Kidney epithelial cell (primary cell): ENCODE results near the gene MRNIP. TPM values are rescaled to one million over a fixed set of nuclear protein-coding genes. Genes with fewer than 3 reads are reported as not detected.

Experiments used
- DNase-seq: peaks from one replicate; pipeline ENCODE4 v3.0.0-alpha.2; 2010; ENCODE audit warnings: low read depth
- H3K27me3 ChIP-seq: 2 replicates; pipeline ENCODE4 v1.6.0; 2011; ENCODE audit warnings: low read length; ENCODE audit not compliant: control insufficient read depth, insufficient read depth
- H3K36me3 ChIP-seq: 2 replicates; pipeline ENCODE4 v1.5.1; 2011; ENCODE audit warnings: low read length; ENCODE audit not compliant: control insufficient read depth, insufficient read depth
- H3K4me3 ChIP-seq: 2 replicates; pipeline ENCODE4 v1.5.1; 2011; ENCODE audit warnings: low read depth, mild to moderate bottlenecking, control low read depth, low read length
- CTCF ChIP-seq: IDR thresholded peaks from 2 replicates; pipeline ENCODE4 v1.5.1; 2011; ENCODE audit warnings: mild to moderate bottlenecking, moderate library complexity, low read length, control low read depth, inconsistent platforms; ENCODE audit not compliant: insufficient read depth, poor library complexity, severe bottlenecking
- total RNA-seq: library from RNA; depleted of rRNA; stranded (reverse); fragments of >200 nt; gene quantifications from 2 replicates; pipeline ENCODE4 v1.2.3, GENCODE V29; 2015

The MRNIP gene
- total RNA-seq, 1 donor from 2014 or later: 25.7 TPM

GRCh38 chr5:179869641-179870402 is 11.2 kb upstream of the MRNIP start:
- no peak for TF ChIP-seq CTCF
- H3K4me3 ChIP-seq: no peak overlapping the region
- peaks cover 2% of the 10 kb centered on the region for H3K36me3 ChIP-seq
- no peak for DNase-seq
- no peaks in the 10 kb centered on the region for H3K27me3 ChIP-seq

DNA sequence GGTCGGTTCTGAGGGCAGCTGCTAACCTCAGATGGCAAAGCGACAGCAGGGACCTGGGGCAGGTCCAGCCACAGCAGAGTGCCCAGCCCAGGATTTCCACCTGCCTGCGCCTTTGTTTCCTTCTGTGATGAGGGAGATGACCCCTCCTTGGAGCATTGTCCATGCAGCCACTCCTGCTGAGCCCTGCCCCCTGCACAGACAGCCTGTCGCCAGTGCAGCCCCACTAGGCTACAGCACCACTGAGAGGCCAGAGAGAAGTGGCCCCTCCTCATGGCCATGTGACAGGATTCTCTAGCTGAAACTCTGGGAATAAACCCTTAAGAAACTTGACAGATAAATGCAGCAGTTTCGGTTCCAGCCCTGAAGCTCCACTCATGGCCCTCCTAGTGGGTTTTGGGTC is 10.5 kb upstream of the MRNIP start:
- Histone ChIP-seq H3K36me3 (peaks cover 2% of the 10 kb centered on the region), H3K4me3 (no peak overlapping the region), H3K27me3 (no peaks in the 10 kb centered on the region)
- TF ChIP-seq CTCF: no peak
- DNase-seq: no peak

GRCh38 chr5:179868541-179868940 is 9.9 kb upstream of the MRNIP start:
- DNase-seq: no peak
- Histone ChIP-seq H3K27me3 (no peaks in the 10 kb centered on the region), H3K4me3 (no peak overlapping the region), H3K36me3 (peaks cover 2% of the 10 kb centered on the region)
- TF ChIP-seq CTCF: no peak

- no peak for TF ChIP-seq CTCF
- no peak overlapping the region for H3K4me3 ChIP-seq
- no peaks in the 10 kb centered on the region for H3K27me3 ChIP-seq
- H3K36me3 ChIP-seq: peaks cover 4% of the 10 kb centered on the region
- DNase-seq: no peak
Measured at GRCh38 chr5:179867476-179867875, 8.9 kb upstream of the MRNIP start.

GRCh38 chr5:179867079-179867465 is 8.5 kb upstream of the MRNIP start:
- TF ChIP-seq CTCF: no peak
- Histone ChIP-seq H3K36me3 (peaks cover 4% of the 10 kb centered on the region), H3K4me3 (no peak overlapping the region), H3K27me3 (no peaks in the 10 kb centered on the region)
- no peak for DNase-seq
